GM18499 (cell line): ENCODE data around the gene PDLIM5.
A peak's percentile ranks its signal among the peaks of the same experiment; 100 is the strongest.
"Not testable (repeated sequence)": the region's sequence is repeated elsewhere in the genome, so short reads cannot be mapped to it uniquely, and the experiment has no call there.

Source experiments
- ATAC-seq: cut with Tn5 transposase; IDR thresholded peaks from one replicate; pipeline ENCODE4 v1.9.1; 2021; ENCODE audit warnings: moderate number of reproducible peaks; ENCODE audit not compliant: insufficient read depth, unreplicated experiment

The PDLIM5 gene, protein sequence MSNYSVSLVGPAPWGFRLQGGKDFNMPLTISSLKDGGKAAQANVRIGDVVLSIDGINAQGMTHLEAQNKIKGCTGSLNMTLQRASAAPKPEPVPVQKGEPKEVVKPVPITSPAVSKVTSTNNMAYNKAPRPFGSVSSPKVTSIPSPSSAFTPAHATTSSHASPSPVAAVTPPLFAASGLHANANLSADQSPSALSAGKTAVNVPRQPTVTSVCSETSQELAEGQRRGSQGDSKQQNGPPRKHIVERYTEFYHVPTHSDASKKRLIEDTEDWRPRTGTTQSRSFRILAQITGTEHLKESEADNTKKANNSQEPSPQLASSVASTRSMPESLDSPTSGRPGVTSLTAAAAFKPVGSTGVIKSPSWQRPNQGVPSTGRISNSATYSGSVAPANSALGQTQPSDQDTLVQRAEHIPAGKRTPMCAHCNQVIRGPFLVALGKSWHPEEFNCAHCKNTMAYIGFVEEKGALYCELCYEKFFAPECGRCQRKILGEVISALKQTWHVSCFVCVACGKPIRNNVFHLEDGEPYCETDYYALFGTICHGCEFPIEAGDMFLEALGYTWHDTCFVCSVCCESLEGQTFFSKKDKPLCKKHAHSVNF

DNA sequence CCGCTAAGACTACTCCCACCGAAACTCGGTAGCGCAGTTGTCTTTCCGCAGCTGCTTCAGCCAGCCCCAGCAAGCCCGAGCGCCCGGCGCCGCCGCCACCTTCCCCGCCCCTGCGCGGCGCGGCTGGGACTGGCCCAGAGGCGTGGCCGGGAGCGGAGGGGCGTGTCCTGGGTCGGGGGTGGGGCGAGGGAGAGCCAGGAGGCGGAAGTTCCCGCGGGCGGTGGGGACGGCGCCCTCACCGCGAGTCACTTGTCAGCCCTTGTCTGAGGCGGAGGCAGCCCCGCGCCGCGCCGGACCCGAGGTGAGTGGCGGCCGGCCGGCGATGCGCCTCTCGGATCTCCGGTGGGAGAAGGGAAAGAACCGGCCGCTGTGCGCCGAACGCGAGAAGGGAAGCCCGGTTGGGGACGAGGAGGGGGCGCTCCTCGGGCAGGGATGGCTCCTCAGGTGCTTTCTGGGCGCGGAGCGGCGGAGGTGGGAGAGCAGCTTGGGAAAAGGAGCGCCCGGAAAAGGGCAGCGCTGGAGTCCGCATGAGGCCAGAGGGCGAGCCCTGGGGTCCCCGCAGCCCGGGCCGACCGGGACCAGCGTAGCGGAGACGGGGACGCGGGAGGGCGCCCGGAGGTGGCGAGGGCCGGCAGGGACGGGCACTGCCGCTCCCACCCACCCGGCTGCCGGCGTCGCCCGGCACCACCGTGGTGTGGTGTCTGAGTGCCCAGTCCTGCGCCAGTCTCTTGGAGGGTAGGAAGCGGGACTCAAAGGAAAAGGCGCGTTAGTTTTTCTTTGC, at the start of gene PDLIM5:
TSS of gene PDLIM5 (plus strand) at position 248 of the 781 bp plus-strand sequence. CDS start 3,347 bp downstream, outside the sequence.
- ATAC-seq = peak; percentile 70

DNA sequence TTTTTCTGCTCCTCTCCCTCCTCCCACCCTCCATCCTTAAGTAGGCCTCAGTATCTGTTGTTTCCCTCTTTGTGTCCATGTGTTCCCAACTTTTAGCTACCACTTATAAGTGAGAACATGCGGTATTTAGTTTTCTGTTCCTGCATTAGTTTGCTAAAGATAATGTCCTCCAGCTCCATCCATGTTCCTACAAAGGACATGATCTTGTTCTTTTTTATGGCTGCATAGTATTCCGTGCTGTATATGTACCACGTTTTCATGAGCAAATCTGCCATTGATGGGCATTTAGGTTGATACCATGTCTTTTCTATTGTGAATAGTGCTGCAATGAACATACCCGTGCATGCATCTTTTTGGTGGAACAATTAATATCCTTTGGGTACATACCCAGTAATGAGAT, 49.3 kb upstream of the PDLIM5 start:
- ATAC-seq = not testable (repeated sequence)

DNA sequence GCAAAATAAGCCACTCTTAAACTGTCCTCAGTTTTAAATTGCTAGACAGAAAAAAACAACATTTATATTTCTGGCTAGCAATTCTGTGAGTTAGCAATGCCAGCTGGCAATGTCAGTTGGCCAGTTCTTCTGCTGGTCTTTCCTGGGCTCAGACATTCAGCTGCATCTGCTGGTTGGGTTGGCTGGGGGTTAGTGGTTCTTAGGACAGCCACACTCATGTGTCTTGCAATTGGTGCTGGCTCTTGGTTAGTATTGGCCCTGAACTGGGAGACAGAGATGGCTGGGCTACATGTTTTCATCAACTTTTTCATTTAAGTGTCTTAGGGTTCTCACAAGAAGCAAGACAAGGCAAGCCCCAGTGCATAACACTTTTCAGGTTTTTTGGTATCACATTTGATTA, 48.0 kb upstream of the PDLIM5 start:
- no peak for ATAC-seq

DNA sequence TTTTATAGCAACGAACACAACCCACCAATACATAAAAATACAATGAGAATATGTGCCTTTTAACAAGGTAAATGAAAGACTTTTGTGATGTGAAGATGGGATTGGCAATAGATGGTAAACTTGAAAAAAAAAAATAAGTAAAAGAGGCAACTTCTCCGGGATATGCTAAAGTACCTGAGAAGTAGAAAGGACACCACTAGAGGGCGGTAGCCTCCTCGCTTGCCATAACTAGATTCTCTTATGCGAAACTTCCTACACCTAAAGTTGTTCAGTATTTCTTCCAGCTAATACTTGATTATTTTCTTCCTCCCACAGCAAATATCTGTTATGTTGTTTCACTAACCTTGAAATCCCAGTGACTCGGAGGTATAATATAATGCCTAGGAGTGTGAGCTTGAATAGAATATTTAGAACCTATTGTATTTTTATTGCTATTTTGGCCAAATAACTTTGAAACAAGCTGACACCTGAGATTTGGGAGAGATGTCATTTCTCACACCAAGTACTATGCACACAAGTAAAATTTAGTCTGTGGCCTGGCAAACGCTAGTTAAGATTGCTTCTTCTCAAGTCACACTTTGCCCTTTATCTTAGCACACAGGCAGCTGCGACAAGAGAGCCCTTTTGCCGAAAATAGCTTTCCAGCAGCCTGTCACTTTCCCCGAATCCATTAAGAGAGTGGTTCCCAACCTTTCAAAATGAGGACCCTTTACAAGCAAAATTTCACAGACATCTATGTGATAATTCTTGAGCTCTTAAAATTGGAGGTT, 44.9 kb upstream of the PDLIM5 start:
- ATAC-seq = no peak

DNA sequence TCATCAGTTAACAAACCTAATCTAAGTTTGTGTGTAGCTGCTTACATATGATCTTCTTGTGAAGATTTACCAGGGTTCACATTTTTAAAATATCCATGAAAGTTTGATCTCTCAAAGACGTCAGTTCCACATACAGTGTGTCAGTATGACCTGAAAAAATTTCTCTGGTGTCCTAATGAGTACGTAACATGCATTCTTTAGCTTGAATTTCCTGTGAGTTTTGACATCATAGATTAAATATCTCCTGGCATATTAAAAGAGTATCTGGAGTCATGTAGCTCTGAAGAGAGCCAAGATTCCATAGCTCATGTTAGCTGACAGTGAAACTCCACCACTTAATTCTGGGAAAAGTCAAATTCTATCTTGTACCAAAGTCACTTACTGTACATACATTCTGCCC, 43.9 kb upstream of the PDLIM5 start:
- ATAC-seq = no peak

DNA sequence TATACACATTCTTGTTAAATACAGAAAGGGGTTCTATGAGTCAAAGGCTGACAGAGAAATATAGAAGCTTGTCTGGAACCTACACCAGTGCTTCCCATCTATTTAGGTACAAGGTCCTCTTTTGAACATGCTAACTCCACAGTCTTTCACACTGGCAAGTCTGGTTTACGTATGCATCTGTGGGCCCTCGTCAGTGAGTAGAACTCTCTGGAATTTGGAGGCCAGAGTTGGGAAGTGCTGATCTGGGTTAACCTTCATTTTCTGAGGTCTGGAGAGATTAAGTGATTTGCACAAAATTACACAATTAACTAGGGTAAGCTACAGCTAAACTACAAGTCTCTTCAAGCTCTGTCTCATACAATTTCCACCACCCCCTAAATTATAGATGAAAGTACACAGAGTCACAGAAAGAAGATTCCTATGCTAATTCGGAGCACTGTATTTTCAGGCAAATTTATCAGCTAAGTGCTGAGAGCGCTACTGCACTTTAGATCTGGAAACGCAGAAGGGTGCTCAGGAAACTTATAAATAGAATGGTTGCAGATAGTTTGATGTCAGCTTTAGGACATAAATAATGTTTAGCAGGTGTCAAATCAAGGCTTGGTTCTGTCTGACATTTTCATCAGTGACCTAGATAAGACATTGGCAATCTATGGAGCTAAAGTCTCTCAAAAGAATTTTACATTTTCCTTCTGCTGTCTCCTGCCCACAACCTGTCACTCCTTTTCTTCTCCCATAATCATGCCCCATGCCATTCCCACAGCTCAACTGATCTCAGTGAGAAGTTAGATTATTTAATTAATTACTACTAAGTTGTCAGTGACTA, 43.0 kb upstream of the PDLIM5 start:
- ATAC-seq = no peak

DNA sequence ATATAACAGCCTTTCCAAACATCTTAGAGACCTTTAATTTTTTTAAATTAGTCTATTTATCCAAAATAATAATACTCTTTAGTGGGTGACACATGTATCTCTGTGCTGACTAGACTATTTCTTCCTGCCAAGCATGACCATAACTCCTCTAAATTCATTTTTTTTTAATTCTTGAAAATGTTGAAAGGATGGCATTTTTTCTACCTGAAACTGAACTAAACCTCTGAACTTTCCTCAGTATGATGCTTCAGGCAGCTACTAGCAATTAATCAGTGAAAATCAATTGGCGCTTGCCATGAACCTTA, 42.4 kb upstream of the PDLIM5 start:
- no peak for ATAC-seq

DNA sequence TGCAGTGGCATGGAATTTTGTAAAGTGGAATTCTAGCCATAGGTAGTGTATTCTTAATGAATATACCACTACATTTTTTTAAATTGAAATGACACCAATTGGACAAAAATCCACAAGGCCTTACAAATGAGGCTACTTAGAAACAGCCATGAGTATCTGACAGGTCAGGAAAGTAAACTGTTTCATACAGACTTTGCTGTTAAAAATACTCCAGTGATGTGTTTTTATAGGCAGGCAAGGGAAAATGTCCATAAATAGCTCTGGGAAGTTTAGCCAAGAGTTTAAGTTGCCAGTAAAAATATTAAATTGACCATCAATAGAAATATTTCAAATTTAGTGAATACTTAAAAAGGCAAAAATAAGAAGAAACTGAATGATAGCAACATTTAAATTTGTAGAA, 41.8 kb upstream of the PDLIM5 start:
- ATAC-seq = no peak

DNA sequence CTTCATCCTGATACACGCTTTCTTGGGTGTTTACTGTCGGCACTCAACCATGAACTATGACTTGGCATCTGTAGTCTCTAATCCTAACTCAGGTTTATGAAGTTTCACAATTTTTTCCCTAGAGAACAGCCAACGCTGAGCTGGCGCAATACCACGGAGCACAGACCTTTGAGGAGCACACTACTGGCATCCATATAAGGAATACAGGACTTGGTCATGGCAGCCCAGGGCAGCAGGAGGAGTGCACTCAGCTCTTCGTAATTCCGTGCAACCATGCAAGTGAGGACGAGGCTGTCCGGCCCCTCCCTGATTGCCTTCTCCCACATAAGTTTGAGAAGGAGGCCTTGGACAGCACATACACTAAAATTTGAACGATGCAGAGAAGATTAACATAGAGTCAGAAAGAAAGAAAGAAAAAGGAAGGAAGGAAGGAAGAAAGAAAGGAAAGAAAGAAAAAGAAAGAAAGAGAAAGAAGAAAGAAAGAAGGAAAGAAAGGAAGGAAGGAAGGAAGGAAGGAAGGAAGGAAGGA, 41.0 kb upstream of the PDLIM5 start:
- ATAC-seq = no peak

DNA sequence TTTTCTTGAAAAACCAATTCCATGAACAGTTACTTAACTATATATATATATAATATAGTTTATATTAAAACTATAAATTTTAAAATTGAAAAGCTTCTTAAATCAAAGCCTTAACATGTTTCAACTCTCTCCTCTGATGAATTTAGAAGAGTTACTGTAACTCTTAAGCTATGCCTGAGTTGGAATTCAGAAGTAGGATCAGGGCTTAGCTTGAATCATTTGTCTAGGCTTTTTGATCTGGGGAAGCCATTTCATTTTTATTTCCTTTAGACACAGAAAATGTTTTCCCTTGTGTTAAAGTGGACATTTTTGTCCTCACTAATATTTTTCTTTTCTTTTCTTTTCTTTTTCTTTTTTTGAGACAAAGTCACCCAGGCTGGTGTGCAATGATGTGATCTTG, 40.4 kb upstream of the PDLIM5 start:
- ATAC-seq = no peak

DNA sequence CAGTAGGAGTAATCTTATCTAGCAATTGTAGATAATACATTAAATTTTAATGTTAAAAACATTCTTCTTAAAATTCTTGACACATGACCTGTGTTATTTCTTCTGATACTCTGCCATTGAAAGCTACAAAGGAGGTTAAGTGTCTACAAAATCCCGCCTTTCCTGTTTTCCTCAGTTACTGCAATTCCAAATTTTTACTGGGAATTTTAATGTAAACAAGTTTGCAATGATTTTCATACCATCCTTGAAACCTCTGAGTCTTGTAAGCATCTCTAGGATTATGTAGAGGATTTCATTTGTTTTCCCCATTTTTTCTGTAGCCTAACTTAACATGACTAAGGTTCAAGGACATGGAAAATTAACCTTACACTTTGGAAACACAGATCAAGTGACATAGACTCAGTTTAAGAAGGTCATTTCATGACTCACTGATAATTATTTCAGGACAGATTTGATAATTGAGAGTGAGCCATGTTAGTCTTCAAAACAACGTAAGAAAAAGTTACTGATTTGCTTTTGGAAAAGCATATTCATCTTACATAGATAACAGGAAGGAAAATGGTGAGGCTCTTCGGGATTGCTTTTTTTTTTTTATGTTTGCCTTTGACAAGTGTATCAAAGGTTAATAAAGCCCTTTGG, 39.6 kb upstream of the PDLIM5 start:
- ATAC-seq = no peak

DNA sequence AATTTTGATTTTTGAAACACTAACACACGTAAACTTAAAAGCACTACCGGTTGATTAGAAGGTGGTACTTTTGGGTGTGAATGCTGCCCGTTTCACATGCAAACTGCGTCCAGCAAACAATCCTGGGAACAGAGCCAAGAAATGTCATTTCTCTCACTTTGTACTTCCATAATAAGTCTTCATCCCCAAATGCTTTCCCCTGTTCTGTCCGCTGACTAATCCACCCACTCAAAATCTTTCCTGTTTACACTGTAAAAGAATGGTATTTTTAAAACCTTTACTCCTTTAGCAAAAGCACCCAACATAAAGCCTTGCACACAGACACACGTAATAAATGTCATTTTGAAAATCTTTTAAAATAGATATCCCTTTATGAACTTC, 39.1 kb upstream of the PDLIM5 start:
- no peak for ATAC-seq

DNA sequence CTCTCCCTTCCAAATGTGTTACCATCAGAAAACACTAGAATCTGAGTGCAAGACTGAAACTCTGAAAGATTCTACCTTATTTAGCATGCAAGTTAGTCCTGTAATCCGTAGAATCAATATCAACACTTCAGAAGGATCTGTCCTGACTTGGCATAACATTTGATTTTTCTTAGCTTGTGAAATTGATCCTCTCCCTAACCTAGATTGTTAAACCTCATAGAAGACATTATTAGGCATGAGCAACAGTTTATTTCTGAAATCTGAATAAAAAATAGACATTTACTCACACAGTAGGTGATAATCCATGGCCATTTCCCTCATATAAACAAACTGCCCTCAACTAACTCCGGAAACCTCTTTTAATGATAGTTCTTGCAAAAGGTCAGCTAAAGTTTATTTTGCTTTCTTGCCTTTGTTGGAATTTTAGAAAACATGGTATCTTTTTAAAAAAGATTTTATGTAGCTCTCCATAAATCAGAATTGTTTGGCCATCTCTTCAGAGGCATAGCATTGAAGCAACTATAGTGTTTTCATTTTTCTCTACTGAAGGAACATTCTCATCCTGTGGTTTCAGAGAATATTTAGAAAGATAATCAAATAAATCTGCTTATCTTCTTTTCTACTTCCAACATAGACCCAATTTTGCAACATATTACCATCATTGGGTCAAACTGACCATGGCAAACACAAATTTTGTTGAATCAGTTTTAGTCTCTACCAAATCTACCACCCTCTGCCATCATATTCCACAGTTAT, 38.5 kb upstream of the PDLIM5 start:
- ATAC-seq = no peak

DNA sequence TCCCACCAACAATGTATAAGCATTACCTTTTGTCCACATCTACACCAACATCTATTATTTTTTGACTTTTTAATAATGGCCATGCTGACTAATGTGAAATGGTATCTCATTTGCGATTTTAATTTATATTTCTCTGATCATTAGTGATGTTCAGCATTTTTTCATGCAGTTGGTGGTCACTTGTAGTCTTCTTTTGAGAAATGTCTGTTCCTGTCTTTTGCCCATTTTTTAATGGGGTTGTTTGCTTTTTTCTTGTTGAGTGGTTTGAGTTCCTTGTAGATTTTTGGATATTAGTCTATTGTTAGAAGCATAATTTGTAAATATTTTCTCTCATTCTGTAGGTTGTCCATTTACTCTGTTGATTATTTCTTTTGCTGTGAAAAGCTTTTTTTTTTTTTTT, 36.8 kb upstream of the PDLIM5 start:
- ATAC-seq = no peak

DNA sequence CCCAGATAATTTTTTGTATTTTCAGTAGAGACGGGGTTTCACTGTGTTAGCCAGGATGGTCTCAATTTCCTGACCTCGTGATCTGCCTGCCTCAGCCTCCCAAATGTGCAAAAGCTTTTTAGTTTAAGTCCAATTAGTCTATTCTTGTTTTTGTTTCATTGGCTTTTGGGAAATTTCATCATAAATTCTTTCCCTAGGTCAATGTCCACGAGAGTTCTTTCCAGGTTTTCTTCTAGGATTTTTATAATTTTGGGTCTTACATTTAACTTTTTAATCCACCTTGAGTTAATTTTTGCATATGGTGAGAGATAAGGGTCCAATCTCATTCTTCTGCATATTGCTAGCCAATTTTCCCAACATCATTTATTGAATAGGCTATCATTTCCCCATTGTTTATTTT, 36.3 kb upstream of the PDLIM5 start:
- no peak for ATAC-seq

DNA sequence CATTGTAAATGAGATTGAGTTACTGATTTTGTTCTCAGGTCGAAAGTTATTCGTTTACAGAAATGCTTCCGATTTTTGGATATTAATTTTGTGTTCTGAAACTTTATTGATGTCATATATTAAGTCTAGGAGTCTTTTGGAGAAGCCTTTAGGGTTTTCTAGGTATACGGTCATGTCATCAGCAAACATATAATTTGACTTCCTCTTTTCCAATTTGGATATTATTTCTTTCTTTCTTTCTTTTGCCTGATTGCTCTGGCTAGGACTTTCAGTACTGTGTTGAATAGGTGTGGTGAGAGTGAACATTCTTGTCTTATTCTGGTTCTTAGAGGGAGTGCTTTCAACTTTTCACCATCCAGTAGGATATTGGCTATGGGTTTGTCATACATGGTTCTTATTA, 35.4 kb upstream of the PDLIM5 start:
- no peak for ATAC-seq

DNA sequence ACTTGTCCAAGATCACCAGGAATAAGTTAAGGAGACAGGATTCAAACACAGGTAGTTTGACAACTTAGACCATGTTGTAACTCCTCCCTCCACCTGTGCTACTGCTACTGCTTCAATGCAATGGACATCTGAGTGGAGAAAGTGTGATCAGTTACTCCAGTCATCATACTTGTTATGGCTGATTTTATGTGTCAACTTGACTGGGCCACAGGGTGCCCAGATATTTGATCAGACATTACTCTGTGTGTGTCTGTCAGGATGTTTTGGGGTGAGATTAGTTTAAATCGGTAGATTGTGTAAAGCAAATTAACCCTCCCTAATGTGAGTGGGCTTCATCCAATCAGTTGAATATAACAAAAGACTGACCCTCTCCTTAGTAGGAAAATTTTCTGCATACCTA, 34.8 kb upstream of the PDLIM5 start:
- no peak for ATAC-seq

DNA sequence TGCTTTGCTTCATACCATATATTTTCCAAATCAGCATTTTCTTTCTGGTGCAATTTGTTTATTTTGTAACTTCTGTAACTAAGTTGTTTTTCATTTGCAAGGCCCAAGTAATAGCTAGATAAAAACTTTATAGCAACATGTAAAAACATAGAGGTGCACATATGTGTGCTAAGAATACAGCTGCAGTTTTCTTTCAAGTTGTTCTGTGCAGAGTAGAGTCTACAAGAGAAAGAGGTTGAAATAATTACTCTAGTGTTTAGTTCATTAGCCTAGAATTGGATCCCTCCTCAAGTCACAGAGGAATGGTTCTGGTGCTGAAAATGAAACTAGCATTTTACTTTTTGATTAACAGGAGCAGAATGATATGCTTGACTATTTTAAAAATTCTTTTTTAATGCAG, 32.2 kb upstream of the PDLIM5 start:
- no peak for ATAC-seq

DNA sequence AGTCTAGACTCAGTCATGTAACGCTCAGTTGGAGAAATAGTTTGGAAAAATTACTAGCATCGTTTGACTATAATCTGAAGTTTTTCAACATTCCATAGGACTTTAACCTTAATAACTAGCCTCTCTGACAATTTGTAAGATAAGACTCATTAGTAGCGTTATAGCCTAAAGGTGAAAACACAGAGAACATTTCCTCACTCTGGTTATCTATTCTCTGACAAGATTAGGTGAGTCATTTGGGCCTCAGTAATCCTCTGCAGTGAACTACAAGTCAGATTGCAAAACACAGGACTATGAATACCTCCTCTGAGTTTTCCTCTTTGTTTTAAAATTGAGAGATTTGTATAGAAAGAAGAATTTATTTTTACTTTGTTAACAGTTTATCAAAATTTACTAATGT, 31.8 kb upstream of the PDLIM5 start:
- ATAC-seq = no peak
